Measurements from ENCODE around the gene CISTR.

The CISTR gene

GRCh38 chr12:53703756-53704155 lies 48.0 kb downstream of the CISTR start:
- H3K4me1 ChIP-seq, result no peaks in the 10 kb centered on the region

GRCh38 chr12:53701518-53702264 lies 50.1 kb downstream of the CISTR start:
- DNase-seq, result peak; percentile 84 to 90
- H3K9me3 ChIP-seq, result no peaks in the 10 kb centered on the region
- H3K27ac ChIP-seq, result no peak overlapping the region
- peaks cover 0 to 2% (median 0%) of the 10 kb centered on the region in 4 donors for H3K4me1 ChIP-seq
- TF ChIP-seq CTCF (IDR thresholded peaks at IDR 0.05), result peak; percentile 85 to 93
- intact Hi-C loops (cut with DNase I; ENCODE audit: low total_unique reads), result loop anchor here (2.0 kb wide), 1 partner anchor 43 kb away; no protein-coding TSS in a partner anchor
- H3K4me3 ChIP-seq, result no peak overlapping the region
- H3K36me3 ChIP-seq, result no peaks in the 10 kb centered on the region
- H3K27me3 ChIP-seq, result peaks cover 0 to 66% of the 10 kb centered on the region in 2 donors

More at GRCh38 chr12:53703756-53704155, 48.0 kb downstream of the CISTR start:
- intact Hi-C loops (cut with DNase I; ENCODE audit: low total_unique reads), result no loop called here
- Histone ChIP-seq H3K9me3 (no peaks in the 10 kb centered on the region), H3K4me3 (no peak overlapping the region), H3K27me3 (peaks cover 0 to 59% of the 10 kb centered on the region in 2 donors), H3K27ac (no peak overlapping the region), H3K36me3 (no peaks in the 10 kb centered on the region)
- no peak for TF ChIP-seq CTCF (IDR thresholded peaks at IDR 0.05)
- DNase-seq, result no peak

GRCh38 chr12:53700567-53700966 lies 51.2 kb downstream of the CISTR start:
- no peaks in the 10 kb centered on the region for H3K9me3 ChIP-seq
- no peak overlapping the region for H3K4me3 ChIP-seq
- DNase-seq, result no peak
- H3K4me1 ChIP-seq, result peaks cover 0 to 13% (median 3%) of the 10 kb centered on the region in 4 donors
- peaks cover 1 to 69% of the 10 kb centered on the region in 2 donors for H3K27me3 ChIP-seq
- no peak for TF ChIP-seq CTCF (IDR thresholded peaks at IDR 0.05)
- no peaks in the 10 kb centered on the region for H3K36me3 ChIP-seq
- H3K27ac ChIP-seq, result no peak overlapping the region
- intact Hi-C loops (cut with DNase I; ENCODE audit: low total_unique reads), result loop anchor here (2.0 kb wide), 1 partner anchor 44 kb away; no protein-coding TSS in a partner anchor

- no peaks in the 10 kb centered on the region for H3K36me3 ChIP-seq
- intact Hi-C loops (cut with DNase I; ENCODE audit: low total_unique reads), result loop anchor here (2.0 kb wide), 1 partner anchor 45 kb away; no protein-coding TSS in a partner anchor
- DNase-seq, result no peak
- no peak for TF ChIP-seq CTCF (IDR thresholded peaks at IDR 0.05)
- H3K4me3 ChIP-seq, result no peak overlapping the region
- peaks cover 4 to 74% of the 10 kb centered on the region in 2 donors for H3K27me3 ChIP-seq
- peaks cover 0 to 19% (median 8%) of the 10 kb centered on the region in 4 donors for H3K4me1 ChIP-seq
- H3K27ac ChIP-seq, result no peak overlapping the region
- no peaks in the 10 kb centered on the region for H3K9me3 ChIP-seq
Observed at GRCh38 chr12:53699678-53700025, 52.1 kb downstream of the CISTR start.

GRCh38 chr12:53698948-53699677 lies 52.7 kb downstream of the CISTR start:
- no peaks in the 10 kb centered on the region for H3K9me3 ChIP-seq
- H3K4me3 ChIP-seq, result no peak overlapping the region
- intact Hi-C loops (cut with DNase I; ENCODE audit: low total_unique reads), result no loop called here
- DNase-seq, result no peak
- TF ChIP-seq CTCF (IDR thresholded peaks at IDR 0.05), result no peak
- peaks cover 4 to 77% of the 10 kb centered on the region in 2 donors for H3K27me3 ChIP-seq
- peaks cover 0 to 19% (median 8%) of the 10 kb centered on the region in 4 donors for H3K4me1 ChIP-seq
- no peak overlapping the region for H3K27ac ChIP-seq
- no peaks in the 10 kb centered on the region for H3K36me3 ChIP-seq
